CD4-positive, CD25-positive, alpha-beta regulatory T cell (primary cell): ENCODE results near the gene MT1B. TPM values are rescaled to one million over a fixed set of nuclear protein-coding genes. Genes with fewer than 3 reads are reported as not detected.

Experiments
- ATAC-seq, 2 donors: fragments of 150-1000 bp; cut with Tn5 transposase; one replicate each; pipeline ENCODE4 v1.10.0; 2021; ENCODE audit warnings: low read depth in 2 of 2, moderate number of reproducible peaks in 2 of 2, moderate library complexity in 1 of 2
- DNase-seq, 3 donors: peaks; one replicate each; pipeline versions ENCODE4 v3.0.0 to v3.0.0-alpha.2; 2012 to 2022; ENCODE audit warnings: mixed read lengths in 1 of 3
- H3K27ac ChIP-seq: one replicate; pipeline ENCODE4 v1.7.0; 2013; ENCODE audit warnings: mild to moderate bottlenecking, low read length; ENCODE audit not compliant: insufficient read depth, poor library complexity, severe bottlenecking
- H3K27me3 ChIP-seq: one replicate; pipeline ENCODE4 v1.7.0; 2013; ENCODE audit warnings: low read length; ENCODE audit not compliant: control insufficient read depth, insufficient read depth
- H3K36me3 ChIP-seq: one replicate; pipeline ENCODE4 v1.7.0; 2013; ENCODE audit warnings: mild to moderate bottlenecking, low read length, moderate library complexity; ENCODE audit not compliant: control insufficient read depth, insufficient read depth
- H3K4me1 ChIP-seq: 2 replicates; pipeline ENCODE4 v1.7.0; 2013; ENCODE audit warnings: mild to moderate bottlenecking, low read length; ENCODE audit not compliant: insufficient read depth, control insufficient read depth, poor library complexity, severe bottlenecking
- H3K4me3 ChIP-seq: one replicate; pipeline ENCODE4 v1.7.0; 2013; ENCODE audit warnings: low read depth, mild to moderate bottlenecking, low read length, moderate library complexity
- H3K9me3 ChIP-seq, 2 experiments: 1 replicate in 1 of 2; 2 replicates in 1 of 2; pipeline ENCODE4 v1.7.0; 2013; ENCODE audit warnings: low read length in 2 of 2, mild to moderate bottlenecking in 1 of 2, moderate library complexity in 1 of 2; ENCODE audit not compliant: control insufficient read depth in 2 of 2
- H3K27ac Mint-ChIP-seq, 3 donors: one replicate each; pipeline ENCODE4 v1.8.0; 2020 to 2022; ENCODE audit warnings: mild to moderate bottlenecking in 3 of 3, mixed read lengths in 3 of 3, moderate library complexity in 2 of 3
- H3K27me3 Mint-ChIP-seq: one replicate; pipeline ENCODE4 v1.8.0; 2022; ENCODE audit warnings: mild to moderate bottlenecking, mixed read lengths
- H3K36me3 Mint-ChIP-seq: one replicate; pipeline ENCODE4 v1.8.0; 2020; ENCODE audit warnings: mixed read lengths
- H3K4me1 Mint-ChIP-seq, 4 donors: one replicate each; pipeline ENCODE4 v1.8.0; 2020 to 2022; ENCODE audit warnings: mixed read lengths in 4 of 4, mild to moderate bottlenecking in 1 of 4
- H3K4me3 Mint-ChIP-seq, 4 donors: one replicate each; pipeline ENCODE4 v1.8.0; 2020 to 2022; ENCODE audit warnings: mild to moderate bottlenecking in 4 of 4, mixed read lengths in 4 of 4, moderate library complexity in 3 of 4
- H3K9me3 Mint-ChIP-seq, 7 donors: one replicate each; pipeline ENCODE4 v1.8.0; 2020 to 2022; ENCODE audit warnings: mixed read lengths in 7 of 7, mild to moderate bottlenecking in 3 of 7, moderate library complexity in 2 of 7
- polyA plus RNA-seq, 4 donors: library from polyadenylated mRNA; unstranded; fragments of 300-500 nt; fragmentation: Illumina TruSeq; gene quantifications; one replicate each; pipeline ENCODE4 v1.2.3, GENCODE V29; 2021
- total RNA-seq: library from RNA; stranded (reverse); gene quantifications from one replicate; pipeline ENCODE4 v1.2.3, GENCODE V29; 2022

MT1B gene
- total and polyA plus RNA-seq, 5 donors from 2014 or later: not detected

- Mint-ChIP-seq H3K4me3 (peak overlapping the region; percentile 95 to 97 (median 96)), H3K27me3 (no peaks in the 10 kb centered on the region), H3K9me3 (peaks cover 0 to 4% (median 0%) of the 10 kb centered on the region in 7 donors), H3K27ac (peak overlapping the region in 2 of 3 donors; percentile 46 to 96), H3K36me3 (peaks cover 18% of the 10 kb centered on the region), H3K4me1 (peaks cover 10 to 30% (median 22%) of the 10 kb centered on the region in 4 donors)
- no peaks in the 10 kb centered on the region for H3K36me3 ChIP-seq
- no peaks in the 10 kb centered on the region for H3K27me3 ChIP-seq
- peak overlapping the region; percentile 94 for H3K4me3 ChIP-seq
- no peaks in the 10 kb centered on the region for H3K9me3 ChIP-seq
- no peak overlapping the region for H3K27ac ChIP-seq
- ATAC-seq (no peak), DNase-seq (no peak)
- H3K4me1 ChIP-seq: peaks cover 29% of the 10 kb centered on the region
These were observed 31.9 kb downstream of the MT1B start for GRCh38 chr16:56683424-56684172.

- DNase-seq (no peak), ATAC-seq (no peak)
- Histone ChIP-seq H3K9me3 (no peaks in the 10 kb centered on the region), H3K27ac (no peak overlapping the region), H3K4me1 (peaks cover 29% of the 10 kb centered on the region), H3K27me3 (no peaks in the 10 kb centered on the region), H3K4me3 (no peak overlapping the region), H3K36me3 (no peaks in the 10 kb centered on the region)
- peak overlapping the region in 3 of 4 donors; percentile 95 to 96 (median 96) for H3K4me3 Mint-ChIP-seq
- H3K9me3 Mint-ChIP-seq: peaks cover 0 to 4% (median 0%) of the 10 kb centered on the region in 7 donors
- peak overlapping the region in 1 of 3 donors; percentile 46 for H3K27ac Mint-ChIP-seq
- peaks cover 18% of the 10 kb centered on the region for H3K36me3 Mint-ChIP-seq
- H3K27me3 Mint-ChIP-seq: no peaks in the 10 kb centered on the region
- peaks cover 10 to 30% (median 22%) of the 10 kb centered on the region in 4 donors for H3K4me1 Mint-ChIP-seq
These were observed 32.7 kb downstream of the MT1B start for GRCh38 chr16:56684256-56684925.

GRCh38 chr16:56684926-56685590 lies 33.4 kb downstream of the MT1B start:
- peak overlapping the region in 2 of 4 donors; percentile 45 to 96 for H3K4me3 Mint-ChIP-seq
- H3K27me3 Mint-ChIP-seq: no peaks in the 10 kb centered on the region
- Histone ChIP-seq H3K4me3 (no peak overlapping the region), H3K4me1 (peaks cover 29% of the 10 kb centered on the region), H3K27ac (no peak overlapping the region), H3K36me3 (no peaks in the 10 kb centered on the region), H3K9me3 (no peaks in the 10 kb centered on the region), H3K27me3 (no peaks in the 10 kb centered on the region)
- H3K4me1 Mint-ChIP-seq: peaks cover 10 to 30% (median 22%) of the 10 kb centered on the region in 4 donors
- DNase-seq: no peak
- H3K27ac Mint-ChIP-seq: no peak overlapping the region
- peaks cover 18% of the 10 kb centered on the region for H3K36me3 Mint-ChIP-seq
- no peak for ATAC-seq
- H3K9me3 Mint-ChIP-seq: peaks cover 0 to 4% (median 0%) of the 10 kb centered on the region in 7 donors

GRCh38 chr16:56686758-56687157 lies 35.1 kb downstream of the MT1B start:
- H3K27ac Mint-ChIP-seq: no peak overlapping the region
- ATAC-seq: no peak
- H3K4me3 Mint-ChIP-seq: no peak overlapping the region

GRCh38 chr16:56688762-56689161 lies 37.1 kb downstream of the MT1B start:
- Mint-ChIP-seq H3K27me3 (no peaks in the 10 kb centered on the region), H3K36me3 (peaks cover 17% of the 10 kb centered on the region), H3K4me3 (peak overlapping the region in 2 of 4 donors; percentile 24 to 44), H3K9me3 (peaks cover 0 to 4% (median 0%) of the 10 kb centered on the region in 7 donors), H3K4me1 (peaks cover 7 to 12% (median 8%) of the 10 kb centered on the region in 4 donors), H3K27ac (no peak overlapping the region)
- ATAC-seq (no peak), DNase-seq (no peak)
- Histone ChIP-seq H3K9me3 (no peaks in the 10 kb centered on the region), H3K4me1 (peaks cover 4% of the 10 kb centered on the region), H3K27me3 (no peaks in the 10 kb centered on the region), H3K27ac (no peak overlapping the region), H3K4me3 (no peak overlapping the region), H3K36me3 (no peaks in the 10 kb centered on the region)

More at GRCh38 chr16:56686758-56687157, 35.1 kb downstream of the MT1B start:
- Histone ChIP-seq H3K4me3 (no peak overlapping the region), H3K4me1 (peaks cover 24% of the 10 kb centered on the region), H3K36me3 (no peaks in the 10 kb centered on the region), H3K9me3 (no peaks in the 10 kb centered on the region), H3K27ac (no peak overlapping the region), H3K27me3 (no peaks in the 10 kb centered on the region)
- Mint-ChIP-seq H3K27me3 (no peaks in the 10 kb centered on the region), H3K4me1 (peaks cover 10 to 23% (median 18%) of the 10 kb centered on the region in 4 donors), H3K36me3 (peaks cover 18% of the 10 kb centered on the region), H3K9me3 (peaks cover 0 to 4% (median 1%) of the 10 kb centered on the region in 7 donors)
- no peak for DNase-seq

GRCh38 chr16:56689171-56689570 lies 37.5 kb downstream of the MT1B start:
- H3K27ac Mint-ChIP-seq: no peak overlapping the region
- Histone ChIP-seq H3K27ac (no peak overlapping the region), H3K4me3 (no peak overlapping the region), H3K36me3 (no peaks in the 10 kb centered on the region), H3K9me3 (no peaks in the 10 kb centered on the region), H3K4me1 (peaks cover under 1% of the 10 kb centered on the region), H3K27me3 (no peaks in the 10 kb centered on the region)
- no peak overlapping the region for H3K4me3 Mint-ChIP-seq
- DNase-seq (no peak), ATAC-seq (no peak)
- no peaks in the 10 kb centered on the region for H3K27me3 Mint-ChIP-seq
- peaks cover 12% of the 10 kb centered on the region for H3K36me3 Mint-ChIP-seq
- peaks cover 0 to 4% (median 0%) of the 10 kb centered on the region in 7 donors for H3K9me3 Mint-ChIP-seq
- H3K4me1 Mint-ChIP-seq: peaks cover 3 to 8% (median 4%) of the 10 kb centered on the region in 4 donors

GRCh38 chr16:56690420-56691122 lies 38.9 kb downstream of the MT1B start:
- H3K36me3 ChIP-seq: no peaks in the 10 kb centered on the region
- peaks cover 7% of the 10 kb centered on the region for H3K36me3 Mint-ChIP-seq
- H3K9me3 Mint-ChIP-seq: peaks cover 0 to 4% (median 0%) of the 10 kb centered on the region in 7 donors
- DNase-seq (no peak), ATAC-seq (no peak)
- H3K27ac Mint-ChIP-seq: peak overlapping the region in 1 of 3 donors; percentile 62
- H3K27me3 ChIP-seq: no peaks in the 10 kb centered on the region
- H3K27me3 Mint-ChIP-seq: no peaks in the 10 kb centered on the region
- H3K4me1 Mint-ChIP-seq: peaks cover 0 to 6% (median 0%) of the 10 kb centered on the region in 4 donors
- H3K4me3 Mint-ChIP-seq: no peak overlapping the region
- H3K27ac ChIP-seq: no peak overlapping the region
- no peak overlapping the region for H3K4me3 ChIP-seq
- H3K4me1 ChIP-seq: no peaks in the 10 kb centered on the region
- no peaks in the 10 kb centered on the region for H3K9me3 ChIP-seq
